HG02840 (cell line): ENCODE data around the gene SYTL1.

Source experiments
- ATAC-seq: cut with Tn5 transposase; IDR thresholded peaks from one replicate; pipeline ENCODE4 v1.9.1; 2021; ENCODE audit warnings: mild to moderate bottlenecking, moderate library complexity, moderate number of reproducible peaks; ENCODE audit not compliant: unreplicated experiment, low FRiP score

SYTL1 gene

DNA sequence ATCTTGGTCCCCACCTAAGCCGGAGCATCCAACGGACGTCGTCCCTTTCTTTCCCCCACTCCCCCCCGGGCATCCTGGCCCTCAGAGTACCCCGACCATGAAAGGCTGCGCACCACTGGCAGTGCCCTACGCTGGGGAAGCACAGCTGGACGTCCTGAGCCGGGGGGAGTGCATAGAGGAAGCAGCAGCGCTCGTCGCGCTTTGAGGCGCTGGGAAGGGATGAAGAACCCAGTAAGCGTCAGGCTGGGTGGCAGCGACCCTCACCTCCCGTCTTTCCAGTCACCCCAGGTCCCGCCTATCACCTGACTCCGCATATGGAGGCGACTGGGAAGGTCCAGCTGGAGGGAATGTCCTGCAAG, 19.2 kb downstream of the SYTL1 start:
- ATAC-seq = no peak

DNA sequence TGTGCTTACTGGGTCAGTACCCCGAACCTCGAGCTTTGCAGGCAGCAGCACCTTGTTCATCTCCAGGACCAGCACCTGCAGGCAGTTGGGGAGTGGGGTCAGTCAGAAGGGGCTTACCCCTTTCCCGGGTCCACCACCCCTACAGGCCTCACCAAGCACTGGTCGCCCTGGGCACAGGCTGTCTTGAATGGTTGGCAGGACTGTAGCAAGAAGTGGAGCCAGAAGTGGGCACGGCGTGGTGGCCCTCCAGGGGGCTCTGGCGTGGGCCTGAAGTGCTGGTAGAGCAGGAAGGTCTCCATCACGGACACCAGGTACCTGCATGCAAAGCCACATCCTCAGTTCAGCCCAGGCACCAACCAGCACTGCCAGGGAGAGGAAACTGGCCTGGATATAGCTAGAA, 19.7 kb downstream of the SYTL1 start:
- ATAC-seq = no peak

- no peak for ATAC-seq
Measured at GRCh38 chr1:27363766-27364695, 22.2 kb downstream of the SYTL1 start.

DNA sequence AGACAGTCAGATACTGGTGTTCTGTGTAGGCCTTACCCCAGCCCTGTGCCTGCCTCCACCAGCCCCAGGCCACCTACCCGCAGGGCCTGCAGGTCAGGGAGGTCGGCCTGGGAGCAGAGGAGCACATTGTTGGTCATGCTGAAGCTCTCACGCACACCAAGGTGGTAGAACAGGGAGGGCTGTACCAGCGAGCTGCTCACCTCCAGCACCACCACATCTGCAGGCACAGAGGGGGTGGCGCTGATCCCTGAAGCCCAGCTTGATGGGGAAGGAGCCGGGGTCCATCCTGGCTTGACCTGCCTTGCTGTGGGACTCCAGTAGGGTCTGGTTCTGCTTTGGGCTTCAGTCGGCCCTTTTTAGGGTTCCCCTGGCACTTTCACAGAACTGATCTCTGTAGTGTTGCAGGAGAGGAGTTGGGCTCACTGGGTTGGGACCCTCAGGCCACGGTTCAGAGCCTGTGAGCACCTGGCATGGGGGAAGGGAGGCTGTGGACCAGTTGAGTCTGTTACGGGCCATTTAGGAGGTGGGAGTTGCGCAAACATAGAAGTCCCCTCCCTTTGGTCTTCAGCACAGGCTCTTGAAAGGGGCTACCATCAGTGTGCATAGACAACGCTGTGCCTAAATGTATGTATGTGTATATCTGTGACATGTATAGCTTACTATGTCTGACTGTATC, 23.0 kb downstream of the SYTL1 start:
- ATAC-seq = no peak

DNA sequence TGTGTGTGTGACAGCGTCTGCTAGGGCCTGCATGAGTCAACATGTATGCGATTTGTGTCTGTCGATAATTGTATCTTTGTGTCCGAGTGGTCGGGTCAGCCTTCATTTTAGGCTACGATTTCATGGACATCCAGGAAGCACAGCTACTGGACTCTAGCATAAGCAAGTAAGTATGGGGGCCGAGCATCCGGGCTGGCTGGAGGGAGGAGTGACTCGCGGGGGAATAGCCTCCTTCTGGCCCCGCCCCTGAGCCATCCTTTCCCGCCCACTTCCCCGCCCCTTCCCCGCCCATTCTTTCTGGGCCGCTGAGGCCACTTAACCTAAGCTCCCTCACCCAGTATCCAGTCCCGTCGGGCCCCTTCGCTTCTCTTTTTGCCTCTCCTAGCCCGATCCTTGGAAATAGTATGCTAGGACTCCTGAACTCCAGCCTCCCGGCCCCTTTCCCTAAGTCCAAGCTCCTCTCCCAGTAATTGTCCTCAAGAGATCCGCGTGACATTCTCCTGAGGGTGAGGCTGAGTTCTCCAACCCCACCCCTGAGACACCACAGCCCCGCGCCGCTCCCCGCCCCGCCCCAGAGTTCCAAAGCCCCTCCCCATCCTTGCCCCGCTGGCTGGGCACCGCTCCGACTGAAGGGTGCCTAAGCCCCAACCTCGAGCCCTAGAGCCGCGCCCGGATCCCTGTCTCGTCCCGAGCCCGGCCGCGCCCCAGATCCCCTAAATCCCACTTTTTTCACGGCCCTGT, 23.7 kb downstream of the SYTL1 start:
- ATAC-seq = no peak

GRCh38 chr1:27366113-27366410, 24.2 kb downstream of the SYTL1 start:
- no peak for ATAC-seq

DNA sequence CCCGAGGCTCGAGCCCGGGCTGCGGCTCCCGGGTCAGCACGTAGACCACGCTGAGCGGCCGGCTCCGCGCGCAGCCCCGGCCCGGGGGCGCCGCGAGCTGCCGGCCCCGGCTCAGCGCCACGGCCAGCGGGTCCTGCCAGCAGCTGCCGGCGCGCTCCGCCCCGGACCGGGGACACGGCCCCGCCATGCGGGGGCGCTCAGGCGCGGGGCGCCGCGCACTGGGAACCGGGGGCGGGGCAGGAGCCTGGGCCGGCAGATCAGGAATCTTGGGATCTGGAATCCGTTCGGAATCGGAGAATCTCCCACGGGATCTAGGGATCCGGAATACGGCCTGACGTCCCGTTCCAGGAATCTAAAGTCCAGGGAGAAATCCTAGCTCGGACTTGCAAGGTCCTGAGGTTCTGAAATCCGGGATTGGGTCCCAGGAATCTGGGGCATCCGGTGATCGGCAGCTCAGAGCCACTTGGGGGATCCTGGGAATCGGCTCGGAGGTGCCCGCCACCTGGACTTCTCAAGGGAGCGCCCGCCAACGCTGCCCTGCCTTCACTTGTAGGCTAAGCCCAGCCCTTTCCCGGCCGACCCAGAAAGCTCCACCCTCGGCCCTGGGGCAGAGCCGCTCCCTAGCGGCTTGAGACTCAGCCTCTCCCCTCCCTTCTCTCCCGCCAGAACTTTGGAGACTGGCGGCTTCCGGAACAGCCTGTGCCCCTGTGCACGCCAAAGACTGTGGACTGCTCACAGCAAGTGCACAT, 24.8 kb downstream of the SYTL1 start, which contains the start of gene MAP3K6:
TSS of gene MAP3K6 (minus strand) at position 551 of the 749 bp plus-strand sequence. CDS start at position 187, 364 bp downstream.
- ATAC-seq = no peak

GRCh38 chr1:27367160-27367650, 25.4 kb downstream of the SYTL1 start:
- no peak for ATAC-seq

DNA sequence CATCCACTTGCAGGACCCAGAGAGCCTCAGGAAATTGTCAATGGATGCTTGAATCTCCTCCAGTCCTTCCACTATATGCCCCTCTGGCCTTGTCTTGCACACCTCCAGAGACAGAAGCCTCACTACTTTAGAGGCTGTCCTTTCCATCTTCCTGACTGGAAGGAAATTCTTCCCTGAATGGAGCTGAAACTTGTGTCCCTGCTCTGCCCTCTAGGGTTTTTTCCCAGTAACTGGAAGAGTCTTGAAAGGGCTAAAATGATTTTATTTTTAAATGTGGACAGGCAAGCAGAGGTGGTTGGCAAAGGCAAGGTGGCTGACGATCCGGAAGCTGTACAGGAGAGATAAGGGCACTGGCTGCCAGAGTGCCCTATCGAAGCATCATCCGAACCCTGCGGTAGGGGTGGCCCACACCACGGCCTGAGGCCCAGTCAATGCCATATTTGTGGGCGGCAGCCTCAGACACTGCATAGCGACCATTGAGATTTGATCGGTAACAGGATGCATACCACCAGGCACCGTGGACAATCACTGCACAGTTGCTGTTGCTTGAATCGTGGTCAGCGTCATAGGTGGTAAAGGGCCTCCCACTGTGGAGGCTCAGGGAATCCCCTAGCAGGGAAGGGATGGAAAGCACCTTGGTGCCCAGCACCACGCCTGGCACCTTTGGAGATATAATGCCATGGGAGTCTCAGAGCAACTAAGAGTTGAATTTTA, 27.2 kb downstream of the SYTL1 start:
- ATAC-seq = no peak

GRCh38 chr1:27372022-27372807, 30.4 kb downstream of the SYTL1 start:
- ATAC-seq = no peak

DNA sequence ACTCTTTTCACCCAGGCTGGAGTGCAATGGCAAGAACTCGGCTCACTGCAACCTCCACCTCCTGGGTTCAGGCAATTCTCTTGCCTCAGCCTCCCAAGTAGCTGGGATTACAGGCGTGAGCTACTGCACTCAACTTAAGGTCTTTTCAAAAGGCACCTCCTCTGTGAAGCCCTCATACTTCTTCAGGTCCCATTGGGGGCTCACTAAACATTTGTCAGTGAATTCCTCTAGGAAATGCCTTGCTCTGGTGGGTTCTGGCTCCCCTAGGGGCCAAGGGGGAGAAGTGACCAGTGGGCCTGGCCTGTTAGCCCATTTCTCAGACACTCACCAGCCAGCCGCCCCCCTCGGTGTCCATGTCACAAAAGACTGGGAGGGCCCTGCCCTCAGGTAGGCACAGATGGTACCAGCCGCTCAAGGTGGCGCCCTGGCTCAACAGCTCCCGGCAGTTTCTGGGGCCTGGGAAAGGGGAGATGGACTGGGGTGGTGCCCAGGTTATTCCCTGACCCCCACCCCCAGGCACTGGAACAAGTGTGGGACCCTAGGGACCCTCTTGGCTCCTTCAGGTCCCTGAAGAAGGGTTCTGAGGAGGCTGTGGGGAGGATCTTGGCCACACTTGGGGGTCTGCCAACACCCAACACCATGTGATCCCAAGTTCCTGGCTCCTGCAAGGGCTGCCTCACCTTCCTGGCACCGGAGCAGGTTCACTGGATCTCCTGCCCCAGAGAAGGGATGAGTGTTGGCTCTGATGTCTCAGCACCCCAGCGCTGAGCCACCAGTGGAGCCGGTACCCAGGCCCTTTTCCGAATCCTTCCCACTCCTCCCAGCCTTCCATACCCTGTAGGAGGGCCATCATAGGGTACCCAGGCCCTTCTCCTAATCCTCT, 31.2 kb downstream of the SYTL1 start:
- ATAC-seq = no peak

DNA sequence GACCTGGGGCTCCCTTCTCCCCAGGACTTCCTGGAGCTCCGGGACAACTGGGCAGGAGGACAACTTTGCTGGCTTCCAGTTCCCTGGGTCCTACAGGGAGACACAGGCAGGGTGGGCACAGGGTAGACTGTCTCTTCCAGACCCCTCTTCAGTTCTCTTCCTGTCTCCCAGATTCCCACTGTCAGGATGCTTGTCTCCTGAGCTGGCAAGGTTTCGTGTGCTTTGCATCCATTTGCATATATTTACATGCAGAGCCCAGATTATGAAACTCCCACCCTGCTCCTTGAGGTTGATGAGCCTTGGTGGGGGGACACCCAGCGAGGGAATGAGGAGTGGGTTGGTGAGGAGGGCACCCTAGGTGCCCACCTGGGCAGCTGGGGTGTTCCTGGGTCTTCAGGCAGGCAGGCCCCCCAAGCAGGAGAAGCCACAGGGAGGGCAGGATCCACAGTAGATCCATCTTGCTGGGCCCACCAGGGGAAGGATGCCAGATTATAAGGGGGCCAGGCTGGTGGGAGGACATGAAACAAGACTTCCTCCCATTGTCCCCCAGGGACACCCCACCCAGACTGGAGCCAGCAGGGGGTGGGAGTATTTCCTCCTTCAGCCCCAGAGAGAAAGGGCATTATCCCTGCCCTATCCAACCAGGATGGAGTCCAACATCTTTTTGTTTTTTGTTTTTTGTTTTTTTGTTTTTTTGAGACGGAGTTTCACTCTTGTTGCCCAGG, 32.7 kb downstream of the SYTL1 start, which contains the start of gene FCN3:
TSS of gene FCN3 (minus strand) at position 463 of the 725 bp plus-strand sequence. CDS start at position 457, 6 bp downstream.
- no peak for ATAC-seq

DNA sequence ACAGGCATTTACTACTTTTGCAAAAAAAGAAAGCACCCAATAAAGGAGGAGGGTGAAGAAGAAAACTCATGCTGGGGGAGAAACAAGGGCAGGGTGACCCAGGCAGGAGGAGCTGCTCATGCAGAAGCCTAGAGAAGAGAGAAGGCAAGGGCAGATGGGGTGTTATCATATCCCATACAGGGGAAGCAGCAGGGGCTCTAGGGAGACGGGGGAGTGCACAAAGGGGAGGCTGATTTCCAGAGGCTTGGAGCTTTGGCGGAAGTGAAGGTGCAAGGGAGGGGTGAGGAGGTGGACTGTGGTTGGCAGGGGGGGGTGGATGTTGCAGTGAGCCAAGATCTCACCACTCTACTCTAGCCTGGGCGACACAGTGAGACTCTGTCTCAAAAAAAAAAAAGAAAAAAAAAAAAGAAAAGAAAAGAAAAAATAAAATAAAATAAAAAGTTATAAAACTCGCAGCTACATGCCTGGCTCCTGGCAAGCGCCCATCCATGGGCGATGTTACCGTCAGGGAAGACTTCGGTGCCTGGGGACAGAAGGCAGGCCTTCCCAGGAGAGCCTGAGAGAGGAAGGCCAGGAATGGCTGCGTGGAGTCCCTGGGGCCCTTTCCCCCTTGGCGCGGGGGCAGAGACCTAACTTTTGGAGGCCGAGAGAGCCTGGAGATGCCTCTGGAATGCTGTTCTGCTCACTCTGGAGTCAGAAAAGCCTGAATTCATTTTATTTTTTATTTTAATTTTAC, 36.1 kb downstream of the SYTL1 start:
- ATAC-seq = no peak

GRCh38 chr1:27379564-27380122, 37.8 kb downstream of the SYTL1 start:
- no peak for ATAC-seq

DNA sequence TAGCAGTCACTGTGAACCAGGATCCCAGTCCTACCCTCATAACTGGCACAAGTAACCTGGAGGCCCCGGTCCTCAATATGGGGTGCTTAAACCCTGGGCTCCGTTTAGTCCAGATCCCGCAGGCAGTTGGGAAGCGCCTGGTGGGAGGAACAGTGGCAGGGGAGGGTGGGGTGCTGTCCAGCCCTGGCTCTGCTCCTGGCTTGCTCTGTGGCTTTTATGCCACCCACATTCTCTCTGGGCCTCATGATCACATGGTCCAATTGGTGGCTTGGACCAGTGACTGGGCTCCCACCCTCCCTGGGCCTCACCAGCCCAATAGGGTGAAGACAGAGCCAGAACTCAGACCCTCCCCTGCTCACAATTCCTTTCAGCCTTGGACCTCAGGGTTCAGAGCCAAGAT, 38.4 kb downstream of the SYTL1 start:
- ATAC-seq = no peak
